Endothelial cell (in vitro differentiated cells): Measurements from ENCODE around the gene FBXW11. TPM values are rescaled to one million over a fixed set of nuclear protein-coding genes. Genes with fewer than 3 reads are reported as not detected.

Source experiments
- DNase-seq: peaks from one replicate; pipeline ENCODE4 v3.0.0; 2021; ENCODE audit warnings: low spot score
- H3K27ac Mint-ChIP-seq: one replicate; pipeline ENCODE4 v1.8.0; 2021; ENCODE audit warnings: mixed read lengths, inconsistent platforms; ENCODE audit not compliant: unreplicated experiment
- H3K27me3 Mint-ChIP-seq: one replicate; pipeline ENCODE4 v1.8.0; 2021; ENCODE audit warnings: mild to moderate bottlenecking, moderate library complexity, mixed read lengths, inconsistent platforms; ENCODE audit not compliant: unreplicated experiment
- H3K36me3 Mint-ChIP-seq: one replicate; pipeline ENCODE4 v1.8.0; 2021; ENCODE audit warnings: mild to moderate bottlenecking, low read depth, mixed read lengths, inconsistent platforms; ENCODE audit not compliant: unreplicated experiment
- H3K4me1 Mint-ChIP-seq: one replicate; pipeline ENCODE4 v1.8.0; 2021; ENCODE audit warnings: mild to moderate bottlenecking, mixed read lengths, inconsistent platforms; ENCODE audit not compliant: unreplicated experiment
- H3K4me3 Mint-ChIP-seq: one replicate; pipeline ENCODE4 v1.8.0; 2021; ENCODE audit warnings: mild to moderate bottlenecking, mixed read lengths, inconsistent platforms; ENCODE audit not compliant: unreplicated experiment
- H3K9me3 Mint-ChIP-seq: one replicate; pipeline ENCODE4 v1.8.0; 2021; ENCODE audit warnings: mixed read lengths, inconsistent platforms; ENCODE audit not compliant: unreplicated experiment
- total RNA-seq: library from RNA; stranded (reverse); fragmentation: NEBNext Ultra II Directional; extraction: Animal tissue kit (Norgen Biotek cat#: 25700); gene quantifications from one replicate; pipeline ENCODE4 v1.2.1, GENCODE V29; 2021; ENCODE audit not compliant: unreplicated experiment
- TF ChIP-seq, protein P1 (sequence below): fragments of 200-600 bp; sonication (generic); IDR thresholded peaks from one replicate; pipeline ENCODE4 v1.5.0; 2021; ENCODE audit warnings: antibody characterized with exemption; ENCODE audit not compliant: unreplicated experiment

FBXW11 gene
- total RNA-seq, 1 donor from 2014 or later: 62.0 TPM

DNA sequence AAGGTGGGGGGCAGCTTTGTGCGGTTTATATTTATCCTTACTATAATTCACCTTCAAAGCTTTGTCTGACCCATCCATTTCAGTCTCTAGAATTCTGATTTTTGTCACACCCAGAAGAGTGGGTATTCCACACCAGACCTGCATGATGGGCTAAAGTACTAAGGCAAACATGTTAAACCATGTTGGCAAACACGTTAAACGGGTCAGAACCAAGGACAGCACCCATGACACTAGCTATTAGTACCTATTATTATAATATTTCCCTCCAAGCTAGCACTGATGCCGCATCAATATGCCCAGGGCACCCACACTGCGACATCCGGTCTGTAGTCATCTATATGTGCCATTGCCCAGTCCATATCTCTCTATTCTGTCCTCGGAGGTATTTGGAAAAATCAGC, 104.7 kb downstream of the FBXW11 start:
- H3K27ac Mint-ChIP-seq: no peak overlapping the region
- H3K36me3 Mint-ChIP-seq: peaks cover 4% of the 10 kb centered on the region
- no peak overlapping the region for H3K4me3 Mint-ChIP-seq
- no peaks in the 10 kb centered on the region for H3K9me3 Mint-ChIP-seq
- H3K4me1 Mint-ChIP-seq: peaks cover 16% of the 10 kb centered on the region
- TF ChIP-seq, protein P1, sequence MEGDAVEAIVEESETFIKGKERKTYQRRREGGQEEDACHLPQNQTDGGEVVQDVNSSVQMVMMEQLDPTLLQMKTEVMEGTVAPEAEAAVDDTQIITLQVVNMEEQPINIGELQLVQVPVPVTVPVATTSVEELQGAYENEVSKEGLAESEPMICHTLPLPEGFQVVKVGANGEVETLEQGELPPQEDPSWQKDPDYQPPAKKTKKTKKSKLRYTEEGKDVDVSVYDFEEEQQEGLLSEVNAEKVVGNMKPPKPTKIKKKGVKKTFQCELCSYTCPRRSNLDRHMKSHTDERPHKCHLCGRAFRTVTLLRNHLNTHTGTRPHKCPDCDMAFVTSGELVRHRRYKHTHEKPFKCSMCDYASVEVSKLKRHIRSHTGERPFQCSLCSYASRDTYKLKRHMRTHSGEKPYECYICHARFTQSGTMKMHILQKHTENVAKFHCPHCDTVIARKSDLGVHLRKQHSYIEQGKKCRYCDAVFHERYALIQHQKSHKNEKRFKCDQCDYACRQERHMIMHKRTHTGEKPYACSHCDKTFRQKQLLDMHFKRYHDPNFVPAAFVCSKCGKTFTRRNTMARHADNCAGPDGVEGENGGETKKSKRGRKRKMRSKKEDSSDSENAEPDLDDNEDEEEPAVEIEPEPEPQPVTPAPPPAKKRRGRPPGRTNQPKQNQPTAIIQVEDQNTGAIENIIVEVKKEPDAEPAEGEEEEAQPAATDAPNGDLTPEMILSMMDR: no peak
- DNase-seq: no peak
- no peaks in the 10 kb centered on the region for H3K27me3 Mint-ChIP-seq

GRCh38 chr5:171899792-171900191, 106.6 kb downstream of the FBXW11 start:
- Mint-ChIP-seq H3K4me3 (no peak overlapping the region), H3K27ac (no peak overlapping the region), H3K9me3 (no peaks in the 10 kb centered on the region), H3K36me3 (peaks cover 4% of the 10 kb centered on the region), H3K4me1 (peaks cover under 1% of the 10 kb centered on the region), H3K27me3 (no peaks in the 10 kb centered on the region)
- no peak for DNase-seq
- TF ChIP-seq, protein P1: no peak

DNA sequence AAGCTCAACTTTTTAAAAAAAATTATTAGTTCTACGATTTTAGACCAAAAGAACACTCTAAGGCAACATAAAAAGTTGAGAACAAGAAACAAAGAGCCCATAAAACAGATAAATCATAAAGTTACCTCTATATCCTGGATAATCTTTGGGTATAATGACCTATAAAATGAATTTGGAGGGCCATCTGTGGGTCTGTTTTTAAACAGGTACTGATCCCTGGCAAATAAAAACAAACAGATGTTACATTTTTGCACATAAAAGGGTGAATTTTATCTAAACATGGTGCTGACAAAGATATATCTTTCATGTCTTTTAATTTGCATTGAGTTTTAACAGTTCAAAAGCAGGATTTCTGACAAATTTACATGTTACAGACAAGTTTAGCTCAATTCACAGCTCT, 107.6 kb downstream of the FBXW11 start:
- H3K27me3 Mint-ChIP-seq: no peaks in the 10 kb centered on the region
- no peaks in the 10 kb centered on the region for H3K9me3 Mint-ChIP-seq
- TF ChIP-seq, protein P1: no peak
- no peak for DNase-seq
- H3K4me1 Mint-ChIP-seq: no peaks in the 10 kb centered on the region
- peaks cover 4% of the 10 kb centered on the region for H3K36me3 Mint-ChIP-seq
- no peak overlapping the region for H3K4me3 Mint-ChIP-seq
- no peak overlapping the region for H3K27ac Mint-ChIP-seq

GRCh38 chr5:171898386-171898785, 108.1 kb downstream of the FBXW11 start:
- TF ChIP-seq, protein P1: no peak
- Mint-ChIP-seq H3K4me1 (no peaks in the 10 kb centered on the region), H3K36me3 (peaks cover 2% of the 10 kb centered on the region), H3K27me3 (no peaks in the 10 kb centered on the region), H3K4me3 (no peak overlapping the region), H3K27ac (no peak overlapping the region), H3K9me3 (no peaks in the 10 kb centered on the region)
- DNase-seq: no peak

DNA sequence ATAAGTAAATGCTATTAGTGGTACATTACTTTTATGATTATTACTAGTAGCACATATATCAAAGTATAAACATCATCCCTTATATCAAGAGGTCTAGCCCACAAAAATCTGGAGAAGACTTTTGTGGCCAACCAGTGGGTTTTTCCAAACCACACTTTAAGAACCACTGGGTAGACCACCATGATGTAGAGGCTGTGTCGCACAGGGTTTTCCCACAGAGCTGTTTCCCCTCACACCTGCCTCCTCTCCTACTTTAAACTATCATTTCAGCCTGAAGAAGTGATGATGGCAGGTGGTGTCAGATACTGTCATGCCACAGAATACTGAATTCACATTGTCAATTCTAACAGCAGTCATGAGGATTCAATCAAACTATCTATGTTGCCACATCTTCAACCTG, 109.2 kb downstream of the FBXW11 start:
- no peak for DNase-seq
- Mint-ChIP-seq H3K27me3 (no peaks in the 10 kb centered on the region), H3K4me1 (peaks cover 5% of the 10 kb centered on the region), H3K4me3 (no peak overlapping the region), H3K36me3 (no peaks in the 10 kb centered on the region), H3K27ac (no peak overlapping the region), H3K9me3 (no peaks in the 10 kb centered on the region)
- TF ChIP-seq, protein P1: no peak
